ENCODE data around the gene C2orf49. TPM values are rescaled to one million over a fixed set of nuclear protein-coding genes. Genes with fewer than 3 reads are reported as not detected.

C2orf49 gene
- total and polyA plus RNA-seq, 2 donors (not counting 1 experiment from before 2014, with no cell fraction given): 7.5 to 29.3 TPM

GRCh38 chr2:105382177-105382576 is 44.8 kb downstream of the C2orf49 start:
- 94% methylated on average over 2 of the region's 5 CpGs for WGBS (ENCODE audit: insufficient coverage)
- Mint-ChIP-seq H3K4me1 (no peaks in the 10 kb centered on the region), H3K4me3 (no peak overlapping the region), H3K27ac (no peak overlapping the region), H3K27me3 (no peaks in the 10 kb centered on the region), H3K9me3 (ENCODE audit: insufficient read depth) (no peaks in the 10 kb centered on the region)
- CTCF ChIA-PET: no interaction called here
- Histone ChIP-seq H3K9ac (ENCODE audit: low read length) (no peak overlapping the region), H3K4me2 (replicated peaks; ENCODE audit: low read depth, low read length, poor library complexity, severe bottlenecking) (no peak overlapping the region), H3K36me3 (replicated peaks in 1 of 2; ENCODE audit: control extremely low read depth in 1 of 2, control insufficient read depth in 1 of 2, extremely low read depth in 1 of 2, insufficient read depth in 2 of 2, low read length in 1 of 2) (no peaks in the 10 kb centered on the region), H3K27me3 (replicated peaks in 1 of 4; ENCODE audit: control extremely low read depth in 1 of 4, control insufficient read depth in 3 of 4, insufficient read depth in 4 of 4, low read length in 3 of 4) (no peaks in the 10 kb centered on the region), H2AFZ (ENCODE audit: insufficient read depth, low read depth, low read length, poor library complexity, severe bottlenecking) (no peak overlapping the region), H3K4me1 (ENCODE audit: control insufficient read depth in 2 of 2, insufficient read depth in 2 of 2, low read length in 2 of 2) (no peaks in the 10 kb centered on the region), H3K4me3 (ENCODE audit: control extremely low read depth in 1 of 5, extremely low read depth in 1 of 5, insufficient read depth in 1 of 5, low read depth in 2 of 5, low read length in 4 of 5) (no peak overlapping the region), H3K27ac (ENCODE audit: low read length in 2 of 2) (no peak overlapping the region), H3K79me2 (ENCODE audit: control insufficient read depth, insufficient read depth, low read length) (no peaks in the 10 kb centered on the region), H3K9me3 (ENCODE audit: control extremely low read depth in 1 of 3, control insufficient read depth in 2 of 3, insufficient read depth in 1 of 3, low read length in 2 of 3) (no peaks in the 10 kb centered on the region), H4K20me1 (ENCODE audit: control insufficient read depth, insufficient read depth, low read length, poor library complexity, severe bottlenecking) (no peaks in the 10 kb centered on the region)
- no peak for DNase-seq
- no peak for TF ChIP-seq EZH2 (IDR thresholded peaks at IDR 0.05; ENCODE audit: borderline replicate concordance, insufficient read depth, low read depth, low read length, poor library complexity, severe bottlenecking)
- TF ChIP-seq CTCF (IDR thresholded peaks at IDR 0.05): no peak
- intact Hi-C loops (cut with micrococcal nuclease): no loop called here
- ATAC-seq (ENCODE audit: low read depth): no peak
- POLR2A ChIA-PET: no interaction called here

GRCh38 chr2:105383432-105384166 is 46.3 kb downstream of the C2orf49 start:
- Histone ChIP-seq H4K20me1 (ENCODE audit: control insufficient read depth, insufficient read depth, low read length, poor library complexity, severe bottlenecking) (no peaks in the 10 kb centered on the region), H2AFZ (ENCODE audit: insufficient read depth, low read depth, low read length, poor library complexity, severe bottlenecking) (no peak overlapping the region), H3K4me3 (ENCODE audit: control extremely low read depth in 1 of 5, extremely low read depth in 1 of 5, insufficient read depth in 1 of 5, low read depth in 2 of 5, low read length in 4 of 5) (no peak overlapping the region), H3K9ac (ENCODE audit: low read length) (no peak overlapping the region), H3K79me2 (ENCODE audit: control insufficient read depth, insufficient read depth, low read length) (no peaks in the 10 kb centered on the region), H3K27ac (ENCODE audit: low read length in 2 of 2) (no peak overlapping the region), H3K36me3 (replicated peaks in 1 of 2; ENCODE audit: control extremely low read depth in 1 of 2, control insufficient read depth in 1 of 2, extremely low read depth in 1 of 2, insufficient read depth in 2 of 2, low read length in 1 of 2) (no peaks in the 10 kb centered on the region), H3K9me3 (ENCODE audit: control extremely low read depth in 1 of 3, control insufficient read depth in 2 of 3, insufficient read depth in 1 of 3, low read length in 2 of 3) (no peaks in the 10 kb centered on the region), H3K4me2 (replicated peaks; ENCODE audit: low read depth, low read length, poor library complexity, severe bottlenecking) (no peak overlapping the region), H3K27me3 (replicated peaks in 1 of 4; ENCODE audit: control extremely low read depth in 1 of 4, control insufficient read depth in 3 of 4, insufficient read depth in 4 of 4, low read length in 3 of 4) (no peaks in the 10 kb centered on the region), H3K4me1 (ENCODE audit: control insufficient read depth in 2 of 2, insufficient read depth in 2 of 2, low read length in 2 of 2) (no peaks in the 10 kb centered on the region)
- Mint-ChIP-seq H3K4me3 (no peak overlapping the region), H3K27me3 (no peaks in the 10 kb centered on the region), H3K27ac (no peak overlapping the region), H3K9me3 (ENCODE audit: insufficient read depth) (peaks cover 4% of the 10 kb centered on the region), H3K4me1 (no peaks in the 10 kb centered on the region)
- no peak for ATAC-seq (ENCODE audit: low read depth)
- CTCF ChIA-PET: no interaction called here
- TF ChIP-seq EZH2 (IDR thresholded peaks at IDR 0.05; ENCODE audit: borderline replicate concordance, insufficient read depth, low read depth, low read length, poor library complexity, severe bottlenecking): no peak
- no peak for TF ChIP-seq CTCF (IDR thresholded peaks at IDR 0.05)
- DNase-seq: no peak
- POLR2A ChIA-PET: no interaction called here
- intact Hi-C loops (cut with micrococcal nuclease): no loop called here
- WGBS (ENCODE audit: insufficient coverage): 42% methylated on average over 8 of the region's 8 CpGs

All from B cell (primary cell).